Measurements from ENCODE around the gene MAGEA1. TPM values are rescaled to one million over a fixed set of nuclear protein-coding genes. Genes with fewer than 3 reads are reported as not detected.
"Not testable (repeated sequence)": the region's sequence is repeated elsewhere in the genome, so short reads cannot be mapped to it uniquely, and the experiment has no call there.

MAGEA1 gene
- total RNA-seq = not detected

- Histone ChIP-seq H3K36me3 (no peaks in the 10 kb centered on the region), H3K27me3 (peaks cover 0 to 48% of the 10 kb centered on the region in 2 donors), H3K9me3 (no peaks in the 10 kb centered on the region), H3K27ac (no peak within 1 kb of the TSS), H3K4me1 (no peaks in the 10 kb centered on the region), H3K4me3 (no peak within 1 kb of the TSS)
- intact Hi-C loops (cut with DNase I; ENCODE audit: low total_unique reads) = no loop called here
- TF ChIP-seq POLR2AphosphoS5 (IDR thresholded peaks at IDR 0.05) = no peak
- TF ChIP-seq POLR2A (IDR thresholded peaks at IDR 0.05) = no peak
- TF ChIP-seq CTCF (IDR thresholded peaks at IDR 0.05) = no peak
- DNase-seq (ENCODE audit: low spot score in 2 of 2) = no peak
Measured at GRCh38 chrX:153179131-153179530, at the start of gene MAGEA1. TSS of gene MAGEA1 (plus strand) at chrX:153179284. CDS start at chrX:153182390, 3,106 bp downstream.

GRCh38 chrX:153132924-153133323 is 46.2 kb upstream of the MAGEA1 start:
- H3K36me3 ChIP-seq = not testable (repeated sequence)

GRCh38 chrX:153139074-153139473 is 40.0 kb upstream of the MAGEA1 start:
- H3K27ac ChIP-seq; H3K9me3 ChIP-seq; H3K4me1 ChIP-seq; H3K36me3 ChIP-seq; DNase-seq (ENCODE audit: low spot score in 2 of 2); H3K4me3 ChIP-seq; intact Hi-C loops (cut with DNase I; ENCODE audit: low total_unique reads); H3K27me3 ChIP-seq: not testable (repeated sequence)

More at GRCh38 chrX:153132924-153133323, 46.2 kb upstream of the MAGEA1 start:
- H3K4me3 ChIP-seq; H3K9me3 ChIP-seq; H3K4me1 ChIP-seq; H3K27ac ChIP-seq; H3K27me3 ChIP-seq; DNase-seq (ENCODE audit: low spot score in 2 of 2); intact Hi-C loops (cut with DNase I; ENCODE audit: low total_unique reads): not testable (repeated sequence)

GRCh38 chrX:153146288-153146687 is 32.8 kb upstream of the MAGEA1 start:
- H3K4me1 ChIP-seq; H3K4me3 ChIP-seq; H3K27me3 ChIP-seq; H3K27ac ChIP-seq; DNase-seq (ENCODE audit: low spot score in 2 of 2); intact Hi-C loops (cut with DNase I; ENCODE audit: low total_unique reads); H3K36me3 ChIP-seq; H3K9me3 ChIP-seq: not testable (repeated sequence)

- no peaks in the 10 kb centered on the region for H3K9me3 ChIP-seq
- no peak for DNase-seq (ENCODE audit: low spot score in 2 of 2)
- no peak for TF ChIP-seq POLR2A (IDR thresholded peaks at IDR 0.05)
- no peak for TF ChIP-seq POLR2AphosphoS5 (IDR thresholded peaks at IDR 0.05)
- no peak for TF ChIP-seq CTCF (IDR thresholded peaks at IDR 0.05)
- H3K4me1 ChIP-seq = no peaks in the 10 kb centered on the region
- intact Hi-C loops (cut with DNase I; ENCODE audit: low total_unique reads) = no loop called here
- no peaks in the 10 kb centered on the region for H3K36me3 ChIP-seq
- no peak overlapping the region for H3K27ac ChIP-seq
- peaks cover 0 to 25% of the 10 kb centered on the region in 2 donors for H3K27me3 ChIP-seq
- no peak overlapping the region for H3K4me3 ChIP-seq
Measured at GRCh38 chrX:153153516-153153915, 25.6 kb upstream of the MAGEA1 start.

- Histone ChIP-seq H3K27me3 (peaks cover 0 to 24% of the 10 kb centered on the region in 2 donors), H3K36me3 (no peaks in the 10 kb centered on the region), H3K4me3 (no peak overlapping the region), H3K27ac (no peak overlapping the region), H3K9me3 (no peaks in the 10 kb centered on the region), H3K4me1 (no peaks in the 10 kb centered on the region)
- no peak for DNase-seq (ENCODE audit: low spot score in 2 of 2)
- TF ChIP-seq POLR2A (IDR thresholded peaks at IDR 0.05) (no peak), POLR2AphosphoS5 (IDR thresholded peaks at IDR 0.05) (no peak), CTCF (IDR thresholded peaks at IDR 0.05) (no peak)
- intact Hi-C loops (cut with DNase I; ENCODE audit: low total_unique reads) = no loop called here
Measured at GRCh38 chrX:153157450-153157849, 21.6 kb upstream of the MAGEA1 start.

- no peak for DNase-seq (ENCODE audit: low spot score in 2 of 2)
- Histone ChIP-seq H3K4me3 (no peak overlapping the region), H3K27ac (no peak overlapping the region), H3K27me3 (peaks cover 0 to 24% of the 10 kb centered on the region in 2 donors), H3K4me1 (no peaks in the 10 kb centered on the region), H3K36me3 (no peaks in the 10 kb centered on the region), H3K9me3 (no peaks in the 10 kb centered on the region)
- intact Hi-C loops (cut with DNase I; ENCODE audit: low total_unique reads) = no loop called here
- no peak for TF ChIP-seq POLR2AphosphoS5 (IDR thresholded peaks at IDR 0.05)
- TF ChIP-seq CTCF (IDR thresholded peaks at IDR 0.05) = no peak
- TF ChIP-seq POLR2A (IDR thresholded peaks at IDR 0.05) = no peak
Measured at GRCh38 chrX:153158319-153158718, 20.8 kb upstream of the MAGEA1 start.
